Panc1 (cell line): Measurements from ENCODE around the gene DMAC1. TPM values are rescaled to one million over a fixed set of nuclear protein-coding genes. Genes with fewer than 3 reads are reported as not detected.

ENCODE experiments used
- ATAC-seq: fragments of 200-7000 bp; cut with Tn5 transposase; 2 replicates; pipeline ENCODE4 v1.9.1; 2020; ENCODE audit warnings: mild to moderate bottlenecking, moderate library complexity
- BruUV-seq: library from RNA; stranded (reverse); fragments of 400-500 nt; replicated peaks from 2 replicates; lab custom pipeline; 2021; lab: Mats Ljungman, UMichigan
- CTCF ChIA-PET: fragments of 300-600 bp; sonication (Branson Sonifier 250); formaldehyde crosslinking; loops from one replicate; lab custom pipeline; 2022; ENCODE audit warnings: antibody characterized with exemption; lab: Charles Lee
- POLR2A ChIA-PET: fragments of 300-600 bp; sonication (Branson Sonifier 250); formaldehyde crosslinking; loops from one replicate; lab custom pipeline; 2022; ENCODE audit warnings: antibody characterized with exemption; lab: Charles Lee
- DNase-seq: peaks from one replicate; pipeline ENCODE4 v3.0.0-alpha.2; 2010; ENCODE audit warnings: low read depth, low spot score
- H3K27ac ChIP-seq: 2 replicates; pipeline ENCODE4 v1.5.1; 2011; ENCODE audit warnings: mild to moderate bottlenecking, low read length, inconsistent platforms
- H3K27me3 ChIP-seq: fragments of 200-500 bp; sonication (Bioruptor generic); 2 replicates; pipeline ENCODE4 v1.6.0; 2014; ENCODE audit warnings: low read length, inconsistent platforms; ENCODE audit not compliant: control insufficient read depth, insufficient read depth
- H3K36me3 ChIP-seq: fragments of 200-500 bp; sonication (Bioruptor generic); 2 replicates; pipeline ENCODE4 v1.5.1; 2014; ENCODE audit warnings: inconsistent platforms, mild to moderate bottlenecking, low read length, moderate library complexity; ENCODE audit not compliant: control insufficient read depth, insufficient read depth
- H3K4me1 ChIP-seq: 2 replicates; pipeline ENCODE4 v1.5.1; 2011; ENCODE audit warnings: inconsistent platforms, mild to moderate bottlenecking, low read length, moderate library complexity; ENCODE audit not compliant: control insufficient read depth, insufficient read depth
- H3K4me3 ChIP-seq, 2 experiments: 2 replicates each; pipeline ENCODE4 v1.5.1; 2011 to 2012; ENCODE audit warnings: low read depth in 2 of 2, low read length in 2 of 2, mild to moderate bottlenecking in 2 of 2, inconsistent platforms in 1 of 2, moderate library complexity in 1 of 2
- H3K9me3 ChIP-seq: fragments of 200-500 bp; sonication (Bioruptor generic); 2 replicates; pipeline ENCODE4 v1.5.1; 2014; ENCODE audit warnings: low read depth, mild to moderate bottlenecking, inconsistent platforms, low read length, moderate library complexity; ENCODE audit not compliant: control insufficient read depth, insufficient read depth
- POLR2AphosphoS5 ChIP-seq: IDR thresholded peaks from 2 replicates; pipeline ENCODE4 v1.6.1; 2012; ENCODE audit warnings: mild to moderate bottlenecking, low read depth, low read length, moderate library complexity
- SIN3A ChIP-seq: IDR thresholded peaks from 2 replicates; pipeline ENCODE4 v1.6.1; 2012; ENCODE audit warnings: low read depth, mild to moderate bottlenecking, low read length, moderate library complexity, borderline replicate concordance; ENCODE audit not compliant: insufficient read depth
- TCF7L2 ChIP-seq: IDR thresholded peaks from 2 replicates; pipeline ENCODE4 v1.6.1; 2011; ENCODE audit warnings: mild to moderate bottlenecking, low read depth, low read length, inconsistent platforms
- in situ Hi-C: cut with HindIII; loops from 2 replicates; pipeline ENCODE4 v1.10.0; 2016; ENCODE audit warnings: low sequenced_read_pairs, low pct_unique_long_range_greater_than_20kb
- intact Hi-C: fragments of 100-400 bp; cut with micrococcal nuclease; formaldehyde crosslinking; loops from one replicate; pipeline ENCODE4 v1.10.0; 2022; ENCODE audit not compliant: unreplicated experiment
- total RNA-seq: library from RNA; stranded (reverse); gene quantifications from one replicate; pipeline ENCODE4 v1.2.1, GENCODE V29; 2021; ENCODE audit not compliant: unreplicated experiment
- TF ChIP-seq, protein P1 (sequence below): fragments of 450-650 bp; IDR thresholded peaks from 2 replicates; pipeline ENCODE4 v1.5.1; 2017; ENCODE audit warnings: mild to moderate bottlenecking
- TF ChIP-seq, protein P2 (sequence below), 2 experiments: IDR thresholded peaks; 2 replicates each; pipeline ENCODE4 v1.6.1; 2011 to 2012; ENCODE audit warnings: low read depth in 2 of 2, control low read depth in 1 of 2, low read length in 1 of 2, mild to moderate bottlenecking in 1 of 2, moderate library complexity in 1 of 2; ENCODE audit not compliant: insufficient read depth in 1 of 2

The DMAC1 gene
- total RNA-seq, 1 experiment from 2014 or later, result 13.8 TPM

- TF ChIP-seq, protein P1, sequence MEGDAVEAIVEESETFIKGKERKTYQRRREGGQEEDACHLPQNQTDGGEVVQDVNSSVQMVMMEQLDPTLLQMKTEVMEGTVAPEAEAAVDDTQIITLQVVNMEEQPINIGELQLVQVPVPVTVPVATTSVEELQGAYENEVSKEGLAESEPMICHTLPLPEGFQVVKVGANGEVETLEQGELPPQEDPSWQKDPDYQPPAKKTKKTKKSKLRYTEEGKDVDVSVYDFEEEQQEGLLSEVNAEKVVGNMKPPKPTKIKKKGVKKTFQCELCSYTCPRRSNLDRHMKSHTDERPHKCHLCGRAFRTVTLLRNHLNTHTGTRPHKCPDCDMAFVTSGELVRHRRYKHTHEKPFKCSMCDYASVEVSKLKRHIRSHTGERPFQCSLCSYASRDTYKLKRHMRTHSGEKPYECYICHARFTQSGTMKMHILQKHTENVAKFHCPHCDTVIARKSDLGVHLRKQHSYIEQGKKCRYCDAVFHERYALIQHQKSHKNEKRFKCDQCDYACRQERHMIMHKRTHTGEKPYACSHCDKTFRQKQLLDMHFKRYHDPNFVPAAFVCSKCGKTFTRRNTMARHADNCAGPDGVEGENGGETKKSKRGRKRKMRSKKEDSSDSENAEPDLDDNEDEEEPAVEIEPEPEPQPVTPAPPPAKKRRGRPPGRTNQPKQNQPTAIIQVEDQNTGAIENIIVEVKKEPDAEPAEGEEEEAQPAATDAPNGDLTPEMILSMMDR, result no peak
- TF ChIP-seq TCF7L2 (no peak), SIN3A (no peak), POLR2AphosphoS5 (no peak)
- TF ChIP-seq, protein P2, sequence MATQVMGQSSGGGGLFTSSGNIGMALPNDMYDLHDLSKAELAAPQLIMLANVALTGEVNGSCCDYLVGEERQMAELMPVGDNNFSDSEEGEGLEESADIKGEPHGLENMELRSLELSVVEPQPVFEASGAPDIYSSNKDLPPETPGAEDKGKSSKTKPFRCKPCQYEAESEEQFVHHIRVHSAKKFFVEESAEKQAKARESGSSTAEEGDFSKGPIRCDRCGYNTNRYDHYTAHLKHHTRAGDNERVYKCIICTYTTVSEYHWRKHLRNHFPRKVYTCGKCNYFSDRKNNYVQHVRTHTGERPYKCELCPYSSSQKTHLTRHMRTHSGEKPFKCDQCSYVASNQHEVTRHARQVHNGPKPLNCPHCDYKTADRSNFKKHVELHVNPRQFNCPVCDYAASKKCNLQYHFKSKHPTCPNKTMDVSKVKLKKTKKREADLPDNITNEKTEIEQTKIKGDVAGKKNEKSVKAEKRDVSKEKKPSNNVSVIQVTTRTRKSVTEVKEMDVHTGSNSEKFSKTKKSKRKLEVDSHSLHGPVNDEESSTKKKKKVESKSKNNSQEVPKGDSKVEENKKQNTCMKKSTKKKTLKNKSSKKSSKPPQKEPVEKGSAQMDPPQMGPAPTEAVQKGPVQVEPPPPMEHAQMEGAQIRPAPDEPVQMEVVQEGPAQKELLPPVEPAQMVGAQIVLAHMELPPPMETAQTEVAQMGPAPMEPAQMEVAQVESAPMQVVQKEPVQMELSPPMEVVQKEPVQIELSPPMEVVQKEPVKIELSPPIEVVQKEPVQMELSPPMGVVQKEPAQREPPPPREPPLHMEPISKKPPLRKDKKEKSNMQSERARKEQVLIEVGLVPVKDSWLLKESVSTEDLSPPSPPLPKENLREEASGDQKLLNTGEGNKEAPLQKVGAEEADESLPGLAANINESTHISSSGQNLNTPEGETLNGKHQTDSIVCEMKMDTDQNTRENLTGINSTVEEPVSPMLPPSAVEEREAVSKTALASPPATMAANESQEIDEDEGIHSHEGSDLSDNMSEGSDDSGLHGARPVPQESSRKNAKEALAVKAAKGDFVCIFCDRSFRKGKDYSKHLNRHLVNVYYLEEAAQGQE (IDR thresholded peaks at IDR 0.05; ENCODE audit: insufficient read depth in 1 of 2, low read depth in 2 of 2, low read length in 1 of 2), result no peak
- Histone ChIP-seq H3K27ac (no peak overlapping the region), H3K27me3 (no peaks in the 10 kb centered on the region), H3K4me1 (no peaks in the 10 kb centered on the region), H3K36me3 (no peaks in the 10 kb centered on the region; the same call in 1 of the 2 replicates), H3K4me3 (no peak overlapping the region), H3K9me3 (no peaks in the 10 kb centered on the region)
- in situ Hi-C loops, result no loop called here
- ATAC-seq (no peak), DNase-seq (no peak)
- ChIA-PET POLR2A (interaction anchor here (0.7 kb wide), 1 partner anchor 13 kb away, joined by 3 read pairs; no protein-coding TSS in a partner anchor), CTCF (no interaction called here)
- intact Hi-C loops, result no loop called here
- no TSS peak for BruUV-seq
Measured at GRCh38 chr9:7794196-7794595, 5.4 kb downstream of the DMAC1 start.

GRCh38 chr9:7791394-7791793 lies 8.2 kb downstream of the DMAC1 start:
- Histone ChIP-seq H3K4me1 (no peaks in the 10 kb centered on the region), H3K4me3 (no peak overlapping the region), H3K27me3 (no peaks in the 10 kb centered on the region), H3K36me3 (no peaks in the 10 kb centered on the region), H3K27ac (no peak overlapping the region), H3K9me3 (no peaks in the 10 kb centered on the region)
- intact Hi-C loops (no loop called here), in situ Hi-C loops (no loop called here)
- no TSS peak for BruUV-seq
- POLR2A ChIA-PET, result no interaction called here
- DNase-seq (no peak), ATAC-seq (no peak)
- CTCF ChIA-PET, result no interaction called here
- TF ChIP-seq TCF7L2, result no peak
- no peak for TF ChIP-seq POLR2AphosphoS5
- TF ChIP-seq SIN3A, result no peak
- TF ChIP-seq, protein P2 (IDR thresholded peaks at IDR 0.05; ENCODE audit: insufficient read depth in 1 of 2, low read depth in 2 of 2, low read length in 1 of 2), result no peak
- TF ChIP-seq, protein P1, result no peak
